Stimulated activated CD8-positive, alpha-beta memory T cell treated with anti-CD3 and anti-CD28 coated beads, Interleukin-7, amount 100 ng/mL, for 48 hours (primary cell): ENCODE measurements around the gene CCR9.
A peak's percentile ranks its signal among the peaks of the same experiment; 100 is the strongest.

ENCODE experiments used
- DNase-seq, 2 donors: peaks; one replicate each; pipeline ENCODE4 v3.0.0-alpha.2; 2020; ENCODE audit warnings: low read depth in 1 of 2; ENCODE audit errors: extremely low read depth in 1 of 2

The CCR9 gene

GRCh38 chr3:45932112-45932511 lies 45.8 kb downstream of the CCR9 start:
- no peak for DNase-seq

- DNase-seq: no peak
Observed at GRCh38 chr3:45933591-45933990, 47.2 kb downstream of the CCR9 start.

- DNase-seq: no peak
Observed at GRCh38 chr3:45936261-45936660, 49.9 kb downstream of the CCR9 start.

- no peak for DNase-seq
Observed at GRCh38 chr3:45937206-45938042, 51.1 kb downstream of the CCR9 start.

GRCh38 chr3:45938043-45938435 lies 51.7 kb downstream of the CCR9 start:
- DNase-seq: no peak

- peak; percentile 61 to 81 for DNase-seq
Observed at GRCh38 chr3:45938864-45939263, 52.5 kb downstream of the CCR9 start.

GRCh38 chr3:45939341-45939771 lies 53.0 kb downstream of the CCR9 start:
- DNase-seq: no peak

GRCh38 chr3:45940004-45940780 lies 53.8 kb downstream of the CCR9 start:
- no peak for DNase-seq

GRCh38 chr3:45940781-45941365 lies 54.5 kb downstream of the CCR9 start:
- DNase-seq: no peak

GRCh38 chr3:45942051-45942825 lies 55.9 kb downstream of the CCR9 start:
- DNase-seq: no peak

GRCh38 chr3:45943207-45943846 lies 57.0 kb downstream of the CCR9 start, which contains the start of gene CXCR6:
CXCR6 (plus strand) TSS chr3:45943464; CDS start chr3:45946482, 3,018 bp downstream.
- peak in 1 of 2 donors; percentile 55 for DNase-seq

- DNase-seq: no peak
Observed at GRCh38 chr3:45944830-45945620, 58.7 kb downstream of the CCR9 start.

GRCh38 chr3:45946307-45946706 lies 60.0 kb downstream of the CCR9 start:
- DNase-seq: no peak

- DNase-seq: no peak
Observed at GRCh38 chr3:45946875-45947274, 60.5 kb downstream of the CCR9 start.

- no peak for DNase-seq
Observed at GRCh38 chr3:45947361-45947760, 61.0 kb downstream of the CCR9 start.

GRCh38 chr3:45948311-45948781 lies 62.0 kb downstream of the CCR9 start:
- no peak for DNase-seq

GRCh38 chr3:45948881-45949280 lies 62.5 kb downstream of the CCR9 start:
- no peak for DNase-seq

GRCh38 chr3:45949432-45949831 lies 63.1 kb downstream of the CCR9 start:
- DNase-seq: no peak

GRCh38 chr3:45950131-45950530 lies 63.8 kb downstream of the CCR9 start:
- no peak for DNase-seq
